GM19043 (cell line): ENCODE measurements around the gene DTWD1.
"Not testable (repeated sequence)": the region's sequence is repeated elsewhere in the genome, so short reads cannot be mapped to it uniquely, and the experiment has no call there.

Experiments
- ATAC-seq: cut with Tn5 transposase; IDR thresholded peaks from one replicate; pipeline ENCODE4 v1.9.1; 2021; ENCODE audit warnings: low read depth; ENCODE audit not compliant: unreplicated experiment

The DTWD1 gene

DNA sequence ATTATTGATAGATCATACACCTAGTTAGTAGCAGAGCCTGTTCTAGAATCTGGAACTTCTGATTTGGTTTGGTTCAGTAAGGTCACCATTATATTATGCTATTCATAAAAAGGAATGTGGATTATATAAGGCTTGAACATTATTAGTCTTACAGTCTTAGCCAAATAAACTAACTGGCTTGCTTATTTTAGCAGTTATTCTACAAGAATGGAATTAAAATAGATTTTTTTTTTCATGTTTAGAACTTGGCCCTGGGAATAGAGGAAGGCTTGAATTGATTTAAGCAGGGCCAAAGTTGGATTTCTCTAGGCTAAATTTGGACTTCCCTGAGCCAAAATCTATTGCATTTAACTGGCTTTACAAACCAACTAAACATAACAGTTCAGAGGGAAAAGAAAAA, 24.4 kb downstream of the DTWD1 start:
- no peak for ATAC-seq

GRCh38 chr15:49645941-49646340, 25.1 kb downstream of the DTWD1 start:
- no peak for ATAC-seq

- no peak for ATAC-seq
Observed at GRCh38 chr15:49646891-49647290, 26.0 kb downstream of the DTWD1 start.

DNA sequence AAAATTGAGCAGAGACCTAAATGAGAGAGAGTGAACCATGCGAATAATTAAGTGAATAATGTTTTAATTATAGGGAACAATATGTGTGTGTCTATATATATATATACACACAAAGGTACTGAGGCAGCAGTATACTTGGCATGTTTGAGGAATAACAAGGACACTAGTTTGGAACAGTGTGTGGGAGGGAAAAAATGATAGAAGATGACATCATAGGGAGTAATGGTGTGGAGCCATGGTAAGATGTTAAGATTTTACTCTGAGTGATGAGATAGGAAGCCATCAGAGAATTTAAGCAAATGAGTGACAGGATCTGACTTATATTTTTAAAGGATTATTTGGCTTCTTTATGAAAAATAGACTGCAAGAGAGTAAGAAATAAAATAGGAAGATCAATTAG, 29.1 kb downstream of the DTWD1 start:
- ATAC-seq: no peak

GRCh38 chr15:49650676-49651075, 29.8 kb downstream of the DTWD1 start:
- no peak for ATAC-seq

DNA sequence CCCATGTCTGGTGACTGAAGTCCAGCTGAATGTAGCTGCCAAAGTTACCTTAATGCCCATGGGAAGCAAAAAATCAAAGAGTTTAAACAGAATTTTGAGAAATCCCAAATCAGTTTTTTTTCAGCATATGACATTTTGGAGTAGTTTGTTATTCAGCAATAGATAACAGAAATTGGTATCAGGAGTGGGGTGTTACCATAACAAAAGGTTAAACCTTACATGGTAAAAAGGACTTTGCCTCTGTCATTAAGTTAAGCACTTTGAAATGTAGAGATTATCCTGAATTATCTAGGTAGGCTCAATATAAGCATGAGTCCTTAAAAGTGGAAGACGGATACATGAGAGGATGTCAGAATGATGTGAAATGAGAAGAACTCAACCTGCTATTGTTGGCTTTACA, 32.1 kb downstream of the DTWD1 start:
- no peak for ATAC-seq

DNA sequence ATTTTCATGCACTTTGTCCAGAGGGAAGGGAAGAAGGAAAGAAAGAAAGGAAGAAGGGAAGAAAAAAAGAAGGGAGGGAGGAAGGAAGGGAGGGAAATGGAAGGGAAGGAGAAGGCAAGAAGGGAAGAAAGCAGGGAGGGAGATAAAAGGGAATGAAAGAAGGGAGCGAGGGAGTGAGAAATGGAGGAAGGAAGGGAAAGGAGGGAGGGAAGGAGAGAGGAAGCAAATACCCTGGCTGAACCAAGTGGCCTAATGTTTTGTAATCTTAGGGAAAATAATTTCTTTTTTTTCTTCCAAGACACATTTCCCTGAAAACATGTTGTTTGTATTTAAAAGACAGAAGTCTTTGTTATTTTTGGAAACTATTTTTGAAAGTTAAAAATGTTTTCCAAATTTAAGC, 35.9 kb downstream of the DTWD1 start:
- ATAC-seq: no peak

- no peak for ATAC-seq
Observed at GRCh38 chr15:49664716-49665115, 43.9 kb downstream of the DTWD1 start.

DNA sequence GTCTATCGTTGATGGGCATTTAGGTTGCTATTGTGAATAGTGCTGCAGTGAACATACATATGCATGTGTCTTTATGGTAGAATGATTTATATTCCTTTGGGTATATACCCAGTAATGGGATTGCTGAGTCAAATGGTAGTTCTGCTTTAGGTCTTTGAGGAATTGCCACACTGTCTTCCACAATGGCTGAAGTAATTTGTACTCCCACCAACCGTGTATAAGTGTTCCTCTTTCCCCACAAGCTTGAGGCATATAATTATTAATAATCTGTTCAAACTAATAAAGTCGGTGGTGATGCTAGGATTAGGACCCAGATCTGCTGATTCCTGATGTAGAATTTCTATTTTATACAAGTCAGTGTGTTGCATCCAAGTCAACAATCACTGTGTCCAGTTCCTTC, 45.6 kb downstream of the DTWD1 start:
- ATAC-seq: not testable (repeated sequence)

DNA sequence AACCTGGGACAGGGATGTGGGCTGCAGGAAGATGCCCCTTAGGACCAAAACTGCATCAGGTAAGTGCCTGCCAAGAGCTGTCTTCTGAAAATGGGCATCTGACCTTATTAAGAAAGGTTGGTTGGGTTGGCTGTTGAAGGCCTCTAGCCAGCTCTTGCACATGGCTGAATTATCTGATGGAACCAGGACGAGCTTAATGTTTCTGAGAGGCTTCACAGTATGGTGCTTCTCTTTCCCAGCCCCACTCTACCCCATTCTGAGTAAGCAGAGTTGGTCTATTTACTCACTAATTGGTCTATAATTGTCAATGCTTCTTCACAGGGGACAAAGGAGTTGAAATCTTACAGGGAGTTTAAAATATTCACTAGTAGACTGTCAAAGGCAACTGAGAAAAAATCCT, 48.4 kb downstream of the DTWD1 start:
- no peak for ATAC-seq

DNA sequence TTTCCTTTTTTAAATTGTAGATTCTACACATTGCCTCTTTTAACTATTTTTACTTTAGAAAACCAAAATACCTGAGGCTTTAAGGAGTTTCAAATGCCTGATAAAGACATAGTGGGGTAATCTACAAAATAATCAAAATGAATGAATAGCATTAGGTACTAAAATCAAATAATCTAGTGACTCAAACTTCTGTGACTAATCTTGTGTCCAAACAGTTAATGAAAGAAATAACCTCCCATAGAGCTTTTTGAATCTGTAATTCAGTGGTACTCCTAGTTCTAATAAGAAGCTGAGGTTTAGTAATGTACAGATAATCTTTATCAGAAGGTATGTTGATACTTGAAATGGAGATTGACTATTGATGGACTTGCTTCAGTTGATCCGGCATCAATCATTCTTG, 53.0 kb downstream of the DTWD1 start:
- ATAC-seq: no peak

DNA sequence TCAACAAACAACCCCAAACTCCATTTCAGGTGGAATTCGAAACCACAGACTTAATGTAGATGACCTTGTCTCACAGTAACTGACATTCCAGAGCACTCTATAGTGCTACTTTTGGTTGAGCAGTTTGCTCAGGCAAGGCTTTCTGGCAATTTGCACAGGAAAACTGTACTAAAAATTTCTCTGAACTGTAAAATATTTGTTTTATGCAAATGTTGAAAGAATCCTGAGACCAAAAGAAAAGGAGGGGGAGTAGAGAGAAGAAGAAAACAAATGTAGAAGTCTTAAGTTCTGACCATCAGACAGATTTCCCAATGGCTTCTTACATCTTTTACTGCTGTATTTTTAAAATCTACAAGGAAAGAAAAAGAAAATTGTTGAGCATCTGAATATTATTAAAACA, 53.5 kb downstream of the DTWD1 start:
- no peak for ATAC-seq

GRCh38 chr15:49675041-49675440, 54.2 kb downstream of the DTWD1 start:
- no peak for ATAC-seq

DNA sequence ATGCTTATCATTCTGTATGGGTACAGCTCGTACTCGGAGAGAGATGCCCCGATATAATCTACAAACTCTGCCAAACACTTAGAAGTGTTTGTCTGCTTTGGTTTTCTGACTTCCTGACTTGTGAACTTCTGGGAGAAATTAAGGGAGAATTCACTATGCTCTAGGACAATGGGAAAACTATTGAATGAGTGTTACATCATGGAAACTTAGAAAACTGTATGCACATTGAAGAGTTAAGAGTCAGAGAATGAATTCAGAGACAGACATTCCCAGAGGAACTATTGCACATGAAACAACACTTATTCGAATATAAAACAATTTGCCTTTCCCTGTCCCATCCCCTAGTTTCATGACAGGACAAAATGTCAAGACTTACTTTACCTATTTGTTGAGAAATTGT, 57.8 kb downstream of the DTWD1 start:
- ATAC-seq: no peak

DNA sequence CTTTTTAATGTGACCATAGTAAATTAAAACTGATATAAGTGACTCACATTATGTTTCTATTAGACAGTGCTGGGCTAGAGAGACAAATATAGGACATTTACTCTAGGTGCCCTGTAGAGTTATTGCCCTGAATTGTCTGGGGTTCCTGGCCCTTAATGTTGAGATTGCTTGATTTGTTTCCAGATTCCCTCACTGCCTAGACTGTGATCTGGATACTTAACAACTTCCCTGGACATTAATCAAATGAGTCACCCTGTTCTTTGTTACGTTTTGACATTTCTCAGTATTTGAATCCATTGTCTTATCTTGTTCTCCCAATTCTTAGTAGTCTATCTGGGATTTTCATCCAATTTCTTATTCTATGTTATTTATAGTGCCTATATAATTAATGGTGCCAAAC, 65.8 kb downstream of the DTWD1 start:
- ATAC-seq: no peak

GRCh38 chr15:49688135-49688790, 67.4 kb downstream of the DTWD1 start:
- no peak for ATAC-seq

DNA sequence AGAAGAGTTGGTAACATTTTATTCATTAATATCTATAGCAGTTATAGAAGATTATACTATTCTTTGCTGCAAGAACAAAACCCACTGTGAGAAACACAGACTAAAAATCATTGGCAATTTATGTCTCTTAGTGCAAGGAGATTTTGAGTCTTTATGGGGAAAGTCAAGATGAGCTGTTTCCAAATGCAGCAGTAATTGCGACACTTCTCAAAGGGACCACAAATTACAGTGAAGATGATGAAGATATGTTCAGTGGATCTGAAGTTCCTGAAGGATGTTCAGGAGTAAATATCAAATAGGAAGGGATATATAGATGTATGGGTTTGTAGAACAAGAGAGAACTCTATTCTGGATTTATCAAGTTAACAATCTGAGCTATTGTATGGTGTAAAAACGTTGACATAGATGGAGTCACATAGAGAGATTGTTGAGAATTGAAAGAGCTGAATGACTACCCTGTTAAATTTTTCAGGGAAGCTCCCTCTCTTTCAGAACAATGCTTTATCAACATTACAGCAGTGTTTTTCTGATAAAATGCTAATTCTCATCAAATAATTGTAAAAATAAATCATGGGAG, 71.8 kb downstream of the DTWD1 start:
- no peak for ATAC-seq

GRCh38 chr15:49693498-49693897, 72.7 kb downstream of the DTWD1 start:
- ATAC-seq: no peak

- ATAC-seq: no peak
Observed at GRCh38 chr15:49696433-49696832, 75.6 kb downstream of the DTWD1 start.

- ATAC-seq: no peak
Observed at GRCh38 chr15:49697121-49697520, 76.3 kb downstream of the DTWD1 start.

GRCh38 chr15:49702982-49703381, 82.1 kb downstream of the DTWD1 start:
- ATAC-seq: not testable (repeated sequence)
